ENCODE measurements around the gene LIPJ. TPM values are rescaled to one million over a fixed set of nuclear protein-coding genes. Genes with fewer than 3 reads are reported as not detected.

Gene LIPJ
- total RNA-seq, 1 experiment from 2014 or later, result 0.09 TPM

GRCh38 chr10:88624840-88625239 lies 38.3 kb downstream of the LIPJ start (continued):
- TF ChIP-seq ZNF512 (CRISPR knock-in tag; IDR thresholded peaks at IDR 0.05; ENCODE audit: borderline replicate concordance) (no peak), ZBTB43 (CRISPR knock-in tag; IDR thresholded peaks at IDR 0.05) (no peak)

- Mint-ChIP-seq H3K27me3 (ENCODE audit: low read depth) (peaks cover 11% of the 10 kb centered on the region), H3K9me3 (peaks cover 33% of the 10 kb centered on the region), H3K36me3 (0 out of 2 replicates have a peak, but pooled peaks cover under 1% of the 10 kb centered on the region), H3K27ac (no peak overlapping the region), H3K4me3 (no peak overlapping the region), H3K4me1 (no peaks in the 10 kb centered on the region)
- ATAC-seq (no peak), DNase-seq (ENCODE audit: low spot score) (no peak)
- ChIA-PET CTCF (no interaction called here), POLR2A (no interaction called here)
- no peak for TF ChIP-seq ZBTB43 (CRISPR knock-in tag; IDR thresholded peaks at IDR 0.05)
- TF ChIP-seq TCF7 (CRISPR knock-in tag; IDR thresholded peaks at IDR 0.05; ENCODE audit: low read depth), result no peak
- TF ChIP-seq RORB (CRISPR knock-in tag; IDR thresholded peaks at IDR 0.05), result no peak
Measured at GRCh38 chr10:88640186-88640585, 53.6 kb downstream of the LIPJ start.

GRCh38 chr10:88642209-88642608 lies 55.6 kb downstream of the LIPJ start:
- ChIA-PET CTCF (no interaction called here), POLR2A (no interaction called here)
- no peak overlapping the region for H3K4me3 Mint-ChIP-seq
- ATAC-seq (no peak), DNase-seq (ENCODE audit: low spot score) (no peak)
- H3K4me1 Mint-ChIP-seq, result no peaks in the 10 kb centered on the region
- peaks cover 16% of the 10 kb centered on the region for H3K9me3 Mint-ChIP-seq
- H3K27me3 Mint-ChIP-seq (ENCODE audit: low read depth), result peaks cover 15% of the 10 kb centered on the region
- no peak overlapping the region for H3K27ac Mint-ChIP-seq
- no peaks in the 10 kb centered on the region for H3K36me3 Mint-ChIP-seq
- TF ChIP-seq USF1 (CRISPR knock-in tag; IDR thresholded peaks at IDR 0.05) (no peak), ZMAT4 (CRISPR knock-in tag; IDR thresholded peaks at IDR 0.05) (no peak), AR (CRISPR knock-in tag; IDR thresholded peaks at IDR 0.05) (no peak), ZNF423 (CRISPR knock-in tag; IDR thresholded peaks at IDR 0.05) (no peak), KAT7 (CRISPR knock-in tag; IDR thresholded peaks at IDR 0.05; ENCODE audit: borderline replicate concordance) (no peak), FOXJ3 (CRISPR knock-in tag; IDR thresholded peaks at IDR 0.05; ENCODE audit: borderline replicate concordance) (no peak), USF2 (CRISPR knock-in tag; IDR thresholded peaks at IDR 0.05) (no peak), CREB1 (CRISPR knock-in tag; IDR thresholded peaks at IDR 0.05) (no peak), HMGA2 (CRISPR knock-in tag; IDR thresholded peaks at IDR 0.05) (no peak), RORB (CRISPR knock-in tag; IDR thresholded peaks at IDR 0.05) (no peak), ZNF138 (CRISPR knock-in tag; conservative IDR thresholded peaks at IDR 0.05) (no peak), FOXK1 (CRISPR knock-in tag; IDR thresholded peaks at IDR 0.05) (no peak), PRDM15 (CRISPR knock-in tag; IDR thresholded peaks at IDR 0.05) (no peak), ELF4 (CRISPR knock-in tag; IDR thresholded peaks at IDR 0.05; ENCODE audit: low read depth) (no peak)
